SK-N-MC (cell line): ENCODE data around the gene SF3B4.

Experiments used
- DNase-seq: peaks from one replicate; pipeline ENCODE4 v3.0.0-alpha.2; 2011; ENCODE audit warnings: low read depth, low spot score
- H3K27ac ChIP-seq: fragments of 200-600 bp; sonication (generic); 2 replicates; pipeline ENCODE4 v1.5.1; 2016; ENCODE audit warnings: mixed run types
- H3K36me3 ChIP-seq: fragments of 200-600 bp; sonication (generic); 2 replicates; pipeline ENCODE4 v1.6.1; 2017; ENCODE audit warnings: antibody characterized with exemption, low read length, mixed read lengths; ENCODE audit not compliant: insufficient read depth
- H3K4me3 ChIP-seq: fragments of 200-600 bp; sonication (generic); 2 replicates; pipeline ENCODE4 v1.5.1; 2016
- H3K9ac ChIP-seq: fragments of 200-600 bp; sonication (generic); 2 replicates; pipeline ENCODE4 v1.8.0; 2017; ENCODE audit warnings: mixed run types, mixed read lengths; ENCODE audit not compliant: insufficient read length
- H3K9me3 ChIP-seq: fragments of 200-600 bp; sonication (generic); 2 replicates; pipeline ENCODE4 v1.6.1; 2017; ENCODE audit warnings: low read depth, mild to moderate bottlenecking, antibody characterized with exemption, low read length, moderate library complexity, mixed read lengths
- EZH2 ChIP-seq: fragments of 200-600 bp; sonication (generic); IDR thresholded peaks from one replicate; pipeline ENCODE4 v1.6.1; 2017; ENCODE audit warnings: antibody characterized with exemption
- FOXP2 ChIP-seq: optimal IDR thresholded peaks from 2 replicates; pipeline ENCODE3; 2011; ENCODE audit warnings: mild to moderate bottlenecking, moderate library complexity; ENCODE audit not compliant: insufficient read depth; ENCODE audit errors: extremely low read length, control extremely low read depth
- POLR2AphosphoS5 ChIP-seq: IDR thresholded peaks from 2 replicates; pipeline ENCODE4 v1.6.1; 2012; ENCODE audit warnings: mild to moderate bottlenecking, low read depth, low read length, borderline replicate concordance

SF3B4 gene, protein sequence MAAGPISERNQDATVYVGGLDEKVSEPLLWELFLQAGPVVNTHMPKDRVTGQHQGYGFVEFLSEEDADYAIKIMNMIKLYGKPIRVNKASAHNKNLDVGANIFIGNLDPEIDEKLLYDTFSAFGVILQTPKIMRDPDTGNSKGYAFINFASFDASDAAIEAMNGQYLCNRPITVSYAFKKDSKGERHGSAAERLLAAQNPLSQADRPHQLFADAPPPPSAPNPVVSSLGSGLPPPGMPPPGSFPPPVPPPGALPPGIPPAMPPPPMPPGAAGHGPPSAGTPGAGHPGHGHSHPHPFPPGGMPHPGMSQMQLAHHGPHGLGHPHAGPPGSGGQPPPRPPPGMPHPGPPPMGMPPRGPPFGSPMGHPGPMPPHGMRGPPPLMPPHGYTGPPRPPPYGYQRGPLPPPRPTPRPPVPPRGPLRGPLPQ

GRCh38 chr1:149927563-149928400, at the start of gene SF3B4:
Gene SF3B4, minus strand, starts transcription at chr1:149927803. Its CDS starts 44 bp downstream, at chr1:149927759.
- H3K9me3 ChIP-seq = no peaks in the 10 kb centered on the region
- peak within 1 kb of the TSS; percentile 96 for H3K9ac ChIP-seq
- H3K27ac ChIP-seq = peak within 1 kb of the TSS; percentile 91
- DNase-seq = no peak
- peak within 1 kb of the TSS; percentile 94 for H3K4me3 ChIP-seq
- H3K36me3 ChIP-seq = peaks cover 41% of the 10 kb centered on the region
- peak; percentile 94 for TF ChIP-seq POLR2AphosphoS5
- no peak for TF ChIP-seq EZH2

- no peak overlapping the region for H3K27ac ChIP-seq
- TF ChIP-seq EZH2 (no peak), FOXP2 (no peak), POLR2AphosphoS5 (no peak)
These were observed 49.7 kb upstream of the SF3B4 start for GRCh38 chr1:149977345-149977744.

GRCh38 chr1:149972547-149972946, 44.9 kb upstream of the SF3B4 start:
- DNase-seq = no peak

More at GRCh38 chr1:149977345-149977744, 49.7 kb upstream of the SF3B4 start:
- Histone ChIP-seq H3K9me3 (no peaks in the 10 kb centered on the region), H3K4me3 (no peak overlapping the region), H3K9ac (no peak overlapping the region), H3K36me3 (peaks cover 10% of the 10 kb centered on the region)
- DNase-seq = no peak

GRCh38 chr1:149967646-149968045, 40.0 kb upstream of the SF3B4 start:
- no peaks in the 10 kb centered on the region for H3K9me3 ChIP-seq
- no peak overlapping the region for H3K27ac ChIP-seq
- no peak for TF ChIP-seq POLR2AphosphoS5
- no peak for TF ChIP-seq FOXP2
- no peak for TF ChIP-seq EZH2
- H3K4me3 ChIP-seq = no peak overlapping the region
- DNase-seq = no peak
- H3K36me3 ChIP-seq = peaks cover 34% of the 10 kb centered on the region; the same call in 1 of the 2 replicates
- H3K9ac ChIP-seq = no peak overlapping the region

More at GRCh38 chr1:149972547-149972946, 44.9 kb upstream of the SF3B4 start:
- peaks cover 22% of the 10 kb centered on the region for H3K36me3 ChIP-seq
- H3K9ac ChIP-seq = no peak overlapping the region
- H3K27ac ChIP-seq = no peak overlapping the region
- TF ChIP-seq POLR2AphosphoS5 (no peak), EZH2 (no peak)
- H3K9me3 ChIP-seq = no peaks in the 10 kb centered on the region
- no peak overlapping the region for H3K4me3 ChIP-seq

- Histone ChIP-seq H3K4me3 (no peak overlapping the region), H3K9me3 (no peaks in the 10 kb centered on the region), H3K9ac (no peak overlapping the region), H3K36me3 (peaks cover 34% of the 10 kb centered on the region; the same call in 1 of the 2 replicates), H3K27ac (no peak overlapping the region)
- TF ChIP-seq POLR2AphosphoS5 (no peak), FOXP2 (no peak), EZH2 (no peak)
- DNase-seq = no peak
These were observed 39.4 kb upstream of the SF3B4 start for GRCh38 chr1:149967041-149967440.

- Histone ChIP-seq H3K9me3 (no peaks in the 10 kb centered on the region), H3K36me3 (peaks cover 30% of the 10 kb centered on the region; the same call in 1 of the 2 replicates), H3K27ac (no peak overlapping the region), H3K9ac (no peak overlapping the region), H3K4me3 (no peak overlapping the region)
- DNase-seq = no peak
- TF ChIP-seq EZH2 (no peak), FOXP2 (no peak), POLR2AphosphoS5 (no peak)
These were observed 38.8 kb upstream of the SF3B4 start for GRCh38 chr1:149966405-149966804.

DNA sequence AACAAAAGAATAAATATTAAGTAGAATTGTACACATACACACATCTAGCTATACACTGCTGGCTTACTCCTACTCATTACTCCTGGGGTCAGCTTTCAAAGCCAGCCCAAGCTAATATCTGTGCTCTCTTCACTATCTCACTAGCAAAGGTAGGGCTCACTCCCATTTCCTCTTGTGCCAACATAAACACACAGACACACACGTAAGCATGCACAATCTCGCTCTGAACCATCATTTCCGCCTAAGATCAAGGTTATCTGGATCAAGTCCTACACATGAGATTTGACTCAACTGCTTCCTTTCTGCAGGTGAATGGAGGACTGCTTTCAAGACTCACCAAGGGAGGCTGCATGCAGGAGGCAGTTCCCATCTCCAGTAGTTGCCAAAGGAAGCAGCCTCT, 37.8 kb upstream of the SF3B4 start:
- H3K9me3 ChIP-seq = no peaks in the 10 kb centered on the region
- H3K4me3 ChIP-seq = no peak overlapping the region
- H3K36me3 ChIP-seq = peaks cover 23% of the 10 kb centered on the region; the same call in 1 of the 2 replicates
- TF ChIP-seq EZH2 = no peak
- no peak for TF ChIP-seq POLR2AphosphoS5
- no peak for TF ChIP-seq FOXP2
- no peak for DNase-seq
- no peak overlapping the region for H3K9ac ChIP-seq
- H3K27ac ChIP-seq = no peak overlapping the region

DNA sequence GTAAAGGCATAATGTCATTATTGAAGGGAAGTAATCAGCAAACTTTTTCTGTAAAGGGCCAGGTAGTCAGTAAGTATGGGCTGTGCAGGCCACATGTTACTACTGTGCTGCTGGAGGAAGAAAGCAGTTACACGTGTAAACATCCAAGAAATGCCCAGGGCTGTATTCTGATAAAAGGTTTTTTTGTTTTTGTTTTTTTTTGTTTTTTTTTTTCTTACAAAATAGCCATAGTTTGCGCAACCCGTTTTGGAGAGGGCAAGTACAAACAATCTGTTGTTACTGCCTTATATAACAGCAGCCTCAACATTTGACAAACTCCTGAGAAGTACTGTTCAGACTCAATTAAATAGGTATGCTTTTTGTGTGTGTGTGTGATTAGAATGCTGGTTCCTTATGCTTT, 35.8 kb upstream of the SF3B4 start:
- TF ChIP-seq EZH2 (no peak), FOXP2 (no peak), POLR2AphosphoS5 (no peak)
- Histone ChIP-seq H3K27ac (peak overlapping the region; percentile 85; the same call in 1 of the 2 replicates), H3K9me3 (no peaks in the 10 kb centered on the region), H3K9ac (peak overlapping the region; percentile 69), H3K4me3 (no peak overlapping the region), H3K36me3 (peaks cover 36% of the 10 kb centered on the region; the same call in 1 of the 2 replicates)
- no peak for DNase-seq
